ENCODE measurements around the gene CD2AP.

Gene CD2AP

GRCh38 chr6:47455533-47456209, 21.9 kb upstream of the CD2AP start:
- DNase-seq (ENCODE audit: insufficient read length, low spot score) (no peak), FAIRE-seq (peak; percentile 66)
- TF ChIP-seq POLR2A (IDR thresholded peaks at IDR 0.05; ENCODE audit: low read depth, low read length) (no peak), SPI1 (IDR thresholded peaks at IDR 0.05; ENCODE audit: low read depth, low read length) (no peak), POLR2AphosphoS5 (IDR thresholded peaks at IDR 0.05; ENCODE audit: low read depth, low read length) (no peak), POU2F2 (IDR thresholded peaks at IDR 0.05; ENCODE audit: low read depth, low read length) (no peak), TAF1 (IDR thresholded peaks at IDR 0.05; ENCODE audit: low read depth, low read length) (no peak), PAX5 (IDR thresholded peaks at IDR 0.05; ENCODE audit: insufficient read depth, low read length, severe bottlenecking) (no peak)

DNA sequence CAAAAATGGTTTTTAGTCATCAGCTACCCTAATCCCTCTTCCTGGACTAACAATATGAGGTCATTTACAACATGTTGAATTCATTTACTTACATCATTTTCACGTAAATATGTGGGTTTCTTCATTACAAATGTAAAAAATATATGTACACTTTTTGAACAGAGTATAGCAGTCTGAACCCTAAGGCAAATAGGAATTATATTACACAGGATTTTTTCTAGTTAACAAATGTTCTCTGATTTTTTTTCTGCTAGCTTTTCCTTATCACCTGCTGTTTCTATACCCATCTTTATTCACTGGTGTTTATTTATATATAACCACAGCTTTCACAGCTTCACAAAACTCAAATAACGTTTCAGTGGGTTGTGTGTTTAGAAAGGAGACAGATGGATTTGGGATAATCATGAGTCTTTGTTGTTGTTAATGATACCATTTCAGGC, 21.0 kb upstream of the CD2AP start:
- DNase-seq (ENCODE audit: insufficient read length, low spot score) (no peak), FAIRE-seq (no peak)
- TF ChIP-seq POLR2A (IDR thresholded peaks at IDR 0.05; ENCODE audit: low read depth, low read length) (no peak), POU2F2 (IDR thresholded peaks at IDR 0.05; ENCODE audit: low read depth, low read length) (no peak), PAX5 (IDR thresholded peaks at IDR 0.05; ENCODE audit: insufficient read depth, low read length, severe bottlenecking) (no peak), TAF1 (IDR thresholded peaks at IDR 0.05; ENCODE audit: low read depth, low read length) (no peak), POLR2AphosphoS5 (IDR thresholded peaks at IDR 0.05; ENCODE audit: low read depth, low read length) (no peak), SPI1 (IDR thresholded peaks at IDR 0.05; ENCODE audit: low read depth, low read length) (no peak)

GRCh38 chr6:47457370-47457769, 20.2 kb upstream of the CD2AP start:
- DNase-seq (ENCODE audit: insufficient read length, low spot score) = no peak
- FAIRE-seq = peak; percentile 60
- TF ChIP-seq PAX5 (IDR thresholded peaks at IDR 0.05; ENCODE audit: insufficient read depth, low read length, severe bottlenecking) = no peak
- no peak for TF ChIP-seq SPI1 (IDR thresholded peaks at IDR 0.05; ENCODE audit: low read depth, low read length)
- TF ChIP-seq POLR2A (IDR thresholded peaks at IDR 0.05; ENCODE audit: low read depth, low read length) = no peak
- no peak for TF ChIP-seq POU2F2 (IDR thresholded peaks at IDR 0.05; ENCODE audit: low read depth, low read length)
- no peak for TF ChIP-seq POLR2AphosphoS5 (IDR thresholded peaks at IDR 0.05; ENCODE audit: low read depth, low read length)
- no peak for TF ChIP-seq TAF1 (IDR thresholded peaks at IDR 0.05; ENCODE audit: low read depth, low read length)

GRCh38 chr6:47464052-47464451, 13.5 kb upstream of the CD2AP start:
- FAIRE-seq = no peak
- DNase-seq (ENCODE audit: insufficient read length, low spot score) = no peak
- no peak for TF ChIP-seq POU2F2 (IDR thresholded peaks at IDR 0.05; ENCODE audit: low read depth, low read length)
- TF ChIP-seq POLR2A (IDR thresholded peaks at IDR 0.05; ENCODE audit: low read depth, low read length) = no peak
- no peak for TF ChIP-seq POLR2AphosphoS5 (IDR thresholded peaks at IDR 0.05; ENCODE audit: low read depth, low read length)
- no peak for TF ChIP-seq TAF1 (IDR thresholded peaks at IDR 0.05; ENCODE audit: low read depth, low read length)
- no peak for TF ChIP-seq PAX5 (IDR thresholded peaks at IDR 0.05; ENCODE audit: insufficient read depth, low read length, severe bottlenecking)
- no peak for TF ChIP-seq SPI1 (IDR thresholded peaks at IDR 0.05; ENCODE audit: low read depth, low read length)

GRCh38 chr6:47465117-47465516, 12.5 kb upstream of the CD2AP start:
- DNase-seq (ENCODE audit: insufficient read length, low spot score) (no peak), FAIRE-seq (no peak)
- no peak for TF ChIP-seq SPI1 (IDR thresholded peaks at IDR 0.05; ENCODE audit: low read depth, low read length)
- no peak for TF ChIP-seq POLR2A (IDR thresholded peaks at IDR 0.05; ENCODE audit: low read depth, low read length)
- no peak for TF ChIP-seq POU2F2 (IDR thresholded peaks at IDR 0.05; ENCODE audit: low read depth, low read length)
- no peak for TF ChIP-seq TAF1 (IDR thresholded peaks at IDR 0.05; ENCODE audit: low read depth, low read length)
- TF ChIP-seq PAX5 (IDR thresholded peaks at IDR 0.05; ENCODE audit: insufficient read depth, low read length, severe bottlenecking) = no peak
- TF ChIP-seq POLR2AphosphoS5 (IDR thresholded peaks at IDR 0.05; ENCODE audit: low read depth, low read length) = no peak

DNA sequence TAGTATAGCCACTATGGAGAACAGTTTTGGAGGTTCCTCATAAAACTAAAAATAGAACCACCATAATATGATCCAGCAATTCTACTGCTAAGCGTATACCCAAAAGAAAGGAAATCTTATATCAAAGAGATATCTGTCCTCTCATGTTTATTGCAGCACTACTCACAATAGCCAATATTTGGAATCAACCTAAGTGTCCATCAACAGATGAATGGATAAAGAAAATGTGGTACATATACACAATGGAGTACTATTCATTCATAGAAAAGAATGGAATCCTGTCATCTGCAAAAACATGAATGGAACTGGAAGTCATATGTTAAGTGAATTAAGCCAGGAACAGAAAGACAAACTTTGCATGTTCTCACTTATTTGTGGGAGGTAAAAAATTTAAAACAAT, 5.7 kb upstream of the CD2AP start:
- DNase-seq (ENCODE audit: insufficient read length, low spot score) (no peak), FAIRE-seq (no peak)
- TF ChIP-seq POLR2AphosphoS5 (IDR thresholded peaks at IDR 0.05; ENCODE audit: low read depth, low read length) = no peak

DNA sequence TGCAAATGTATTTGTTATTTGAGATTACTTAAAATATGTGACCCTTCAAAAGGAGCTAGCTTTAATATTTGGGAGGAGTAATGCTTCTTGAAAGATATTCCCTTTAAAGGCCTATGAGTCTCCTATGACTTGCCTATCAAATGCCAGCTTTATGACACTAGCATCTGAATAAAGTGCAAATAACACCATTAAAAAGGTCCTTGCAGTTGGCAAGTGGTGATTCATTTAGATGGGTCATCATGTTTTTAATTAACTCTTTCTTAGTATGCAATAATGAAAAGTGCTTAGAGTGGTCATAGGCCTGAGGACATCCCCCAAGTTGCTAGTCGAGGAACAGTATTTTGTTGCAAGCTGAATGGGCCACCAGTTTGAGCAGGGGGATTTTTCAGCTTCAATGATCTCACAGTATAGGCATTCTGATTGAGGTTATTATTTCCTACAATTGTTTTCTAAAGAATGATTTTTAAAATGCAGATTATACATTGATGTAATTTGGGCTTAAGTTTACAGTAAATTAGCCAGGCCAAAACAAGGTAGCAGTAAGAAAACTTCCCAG, 3.7 kb upstream of the CD2AP start:
- DNase-seq (ENCODE audit: insufficient read length, low spot score) (no peak), FAIRE-seq (no peak)

DNA sequence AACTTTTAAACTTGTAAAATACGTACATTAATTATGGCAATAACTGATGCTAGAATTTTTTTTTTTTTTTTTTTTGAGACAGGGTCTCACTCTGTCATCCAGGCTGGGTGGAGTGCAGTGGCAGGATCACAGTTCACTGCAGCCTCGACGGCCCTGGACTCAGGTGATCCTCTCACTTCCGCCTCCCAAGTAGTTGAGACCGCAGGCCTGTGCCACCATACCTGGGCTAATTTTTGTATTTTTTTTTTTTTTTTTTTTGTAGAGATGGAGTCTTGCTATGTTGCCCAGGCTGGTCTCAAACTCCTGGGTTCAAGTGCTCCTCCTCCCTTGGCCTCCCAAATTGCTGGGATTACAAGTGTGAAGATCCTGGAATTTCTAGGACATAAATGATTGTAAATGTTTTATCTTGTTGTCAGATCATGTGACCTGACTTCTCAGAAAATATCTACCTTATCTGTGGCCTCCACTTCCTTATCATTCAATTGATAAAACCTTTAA, 2.2 kb upstream of the CD2AP start:
- DNase-seq (ENCODE audit: insufficient read length, low spot score) (no peak), FAIRE-seq (no peak)
- TF ChIP-seq POLR2A (IDR thresholded peaks at IDR 0.05; ENCODE audit: low read depth, low read length) (no peak), PAX5 (IDR thresholded peaks at IDR 0.05; ENCODE audit: insufficient read depth, low read length, severe bottlenecking) (no peak), POU2F2 (IDR thresholded peaks at IDR 0.05; ENCODE audit: low read depth, low read length) (no peak), TAF1 (IDR thresholded peaks at IDR 0.05; ENCODE audit: low read depth, low read length) (no peak), POLR2AphosphoS5 (IDR thresholded peaks at IDR 0.05; ENCODE audit: low read depth, low read length) (no peak), SPI1 (IDR thresholded peaks at IDR 0.05; ENCODE audit: low read depth, low read length) (no peak)

More for the DNA sequence above, 3.7 kb upstream of the CD2AP start:
- TF ChIP-seq PAX5 (IDR thresholded peaks at IDR 0.05; ENCODE audit: insufficient read depth, low read length, severe bottlenecking) (no peak), SPI1 (IDR thresholded peaks at IDR 0.05; ENCODE audit: low read depth, low read length) (no peak), TAF1 (IDR thresholded peaks at IDR 0.05; ENCODE audit: low read depth, low read length) (no peak), POLR2AphosphoS5 (IDR thresholded peaks at IDR 0.05; ENCODE audit: low read depth, low read length) (no peak), POLR2A (IDR thresholded peaks at IDR 0.05; ENCODE audit: low read depth, low read length) (no peak), POU2F2 (IDR thresholded peaks at IDR 0.05; ENCODE audit: low read depth, low read length) (no peak)

DNA sequence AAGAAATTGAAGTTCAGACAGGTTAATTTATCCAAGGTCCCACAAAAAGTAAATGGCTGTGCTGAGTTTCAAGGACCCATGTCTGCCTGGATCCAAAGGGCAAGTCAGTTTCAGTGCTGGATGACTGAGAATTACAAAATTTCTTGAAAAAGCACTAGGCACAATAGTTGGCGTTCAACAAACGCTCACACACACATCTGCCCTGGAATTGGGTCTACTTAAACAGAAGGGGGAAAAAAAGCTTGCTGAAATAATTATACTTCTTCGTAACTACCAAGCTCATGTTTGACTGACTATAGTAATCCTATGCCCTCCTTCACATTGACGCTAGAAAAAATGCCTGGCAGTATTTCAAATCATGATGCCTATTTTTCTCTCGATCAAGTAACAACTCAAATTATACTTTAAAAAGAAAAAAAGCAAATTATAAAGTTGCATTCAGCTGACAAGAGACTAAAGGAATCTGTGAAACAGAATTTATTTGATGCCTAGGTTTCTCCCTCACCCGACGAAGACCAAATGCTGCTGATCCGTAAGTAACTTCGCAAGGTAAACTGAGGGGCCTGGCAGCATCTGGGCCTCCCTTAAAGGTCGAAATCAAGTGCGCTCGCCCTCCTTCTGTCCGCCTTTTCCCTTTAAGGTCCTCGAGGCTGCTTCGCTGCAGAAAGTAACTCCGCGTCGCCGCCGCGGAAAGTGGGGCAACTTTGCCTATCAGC, 650 bp upstream of the CD2AP start:
- TF ChIP-seq POU2F2 (IDR thresholded peaks at IDR 0.05; ENCODE audit: low read depth, low read length) (no peak), TAF1 (IDR thresholded peaks at IDR 0.05; ENCODE audit: low read depth, low read length) (no peak), SPI1 (IDR thresholded peaks at IDR 0.05; ENCODE audit: low read depth, low read length) (no peak), POLR2A (IDR thresholded peaks at IDR 0.05; ENCODE audit: low read depth, low read length) (no peak), POLR2AphosphoS5 (IDR thresholded peaks at IDR 0.05; ENCODE audit: low read depth, low read length) (no peak), PAX5 (IDR thresholded peaks at IDR 0.05; ENCODE audit: insufficient read depth, low read length, severe bottlenecking) (no peak)
- peak; percentile 26 for FAIRE-seq
- no peak for DNase-seq (ENCODE audit: insufficient read length, low spot score)

Measured in GM12891 (cell line).